Measurements from ENCODE around the gene SACM1L. TPM values are rescaled to one million over a fixed set of nuclear protein-coding genes. Genes with fewer than 3 reads are reported as not detected.

The SACM1L gene
- total and polyA plus RNA-seq, 2 of the 8 experiments (the other 6 are each of a cell fraction or from before 2014, with no cell fraction given) = 20.1 to 61.0 TPM

- Histone ChIP-seq H3K9ac (replicated peaks in 1 of 4; ENCODE audit: extremely low read depth in 1 of 4, low read depth in 3 of 4, low read length in 3 of 4) (no peak overlapping the region), H2BK15ac (ENCODE audit: low read length) (no peak overlapping the region), H4K8ac (ENCODE audit: extremely low read depth, insufficient read depth, low read length) (no peak overlapping the region), H2BK12ac (ENCODE audit: low read depth, low read length) (no peak overlapping the region), H2AK5ac (ENCODE audit: low read depth, low read length) (no peak overlapping the region), H3K23me2 (ENCODE audit: low read depth, low read length) (peaks cover 14% of the 10 kb centered on the region), H2AFZ (ENCODE audit: low read length) (no peak overlapping the region), H3K27me3 (replicated peaks in 1 of 4; ENCODE audit: control insufficient read depth in 3 of 4, extremely low read depth in 1 of 4, insufficient read depth in 3 of 4, low read length in 3 of 4) (no peaks in the 10 kb centered on the region), H3K36me3 (ENCODE audit: control insufficient read depth in 2 of 4, insufficient read depth in 4 of 4, low read length in 3 of 4) (peaks cover 0 to 2% (median 0%) of the 10 kb centered on the region in 4 experiments; a peak in 2 of 8 replicates), H2BK5ac (ENCODE audit: low read depth, low read length) (no peak overlapping the region), H4K91ac (replicated peaks; ENCODE audit: insufficient read length, low read length) (no peak overlapping the region), H3K18ac (ENCODE audit: extremely low read depth, low read length) (no peak overlapping the region), H3K79me1 (ENCODE audit: low read depth, low read length) (no peaks in the 10 kb centered on the region), H3K23ac (ENCODE audit: insufficient read length) (no peak overlapping the region), H2BK120ac (replicated peaks; ENCODE audit: low read depth, low read length) (no peak overlapping the region), H3K4me2 (ENCODE audit: insufficient read depth in 1 of 2, low read depth in 2 of 2, low read length in 2 of 2) (peak overlapping the region; percentile 61 to 94; a peak in 3 of 4 replicates), H3K4me1 (replicated peaks in 1 of 4; ENCODE audit: control insufficient read depth in 3 of 4, insufficient read depth in 4 of 4, low read length in 3 of 4) (peaks cover 12 to 22% (median 13%) of the 10 kb centered on the region in 4 experiments; a peak in 6 of 7 replicates), H2BK20ac (ENCODE audit: low read length) (no peak overlapping the region), H3K4ac (replicated peaks; ENCODE audit: insufficient read length, low read depth, low read length) (no peak overlapping the region), H3K4me3 (ENCODE audit: extremely low read depth in 1 of 4, insufficient read depth in 2 of 4, low read depth in 3 of 4, low read length in 4 of 4) (peak overlapping the region; percentile 61 to 87 (median 80); a peak in 7 of 8 replicates), H3K9me3 (ENCODE audit: insufficient read depth in 2 of 2, low read depth in 1 of 2, low read length in 1 of 2) (peaks cover under 1% of the 10 kb centered on the region in 2 experiments; a peak in 1 of 4 replicates), H3K14ac (ENCODE audit: insufficient read length) (no peak overlapping the region), H3K27ac (ENCODE audit: low read depth, low read length) (no peak overlapping the region), H4K20me1 (replicated peaks in 1 of 2; ENCODE audit: control insufficient read depth in 1 of 2, insufficient read depth in 2 of 2, low read length in 2 of 2) (peaks cover 0 to 6% of the 10 kb centered on the region in 2 experiments), H3K56ac (replicated peaks; ENCODE audit: insufficient read length, low read depth, low read length) (no peak overlapping the region), H4K5ac (ENCODE audit: insufficient read length, low read depth, low read length) (no peak overlapping the region), H3K79me2 (ENCODE audit: control insufficient read depth in 1 of 2, insufficient read depth in 2 of 2, low read length in 2 of 2) (peaks cover 19 to 34% of the 10 kb centered on the region in 2 experiments)
- DNase-seq (ENCODE audit: low read depth in 1 of 2, low spot score in 2 of 2) (no peak), FAIRE-seq (no peak)
- TF ChIP-seq ATF3 (IDR thresholded peaks at IDR 0.05; ENCODE audit: insufficient read depth, low read depth, low read length) = no peak
- no peak for TF ChIP-seq KDM1A (IDR thresholded peaks at IDR 0.05; ENCODE audit: borderline replicate concordance, low read length)
- TF ChIP-seq EGR1 (IDR thresholded peaks at IDR 0.05; ENCODE audit: borderline replicate concordance, low read depth, low read length) = no peak
- no peak for TF ChIP-seq BRCA1 (IDR thresholded peaks at IDR 0.05; ENCODE audit: low read depth, low read length)
- no peak for TF ChIP-seq SP1 (IDR thresholded peaks at IDR 0.05; ENCODE audit: low read depth, low read length)
- no peak for TF ChIP-seq ASH2L (IDR thresholded peaks at IDR 0.05; ENCODE audit: low read length)
- WGBS, 2 experiments (ENCODE audit: extremely low coverage in 1 of 2, insufficient coverage in 1 of 2, insufficient read length in 1 of 2, insufficient replicate concordance in 2 of 2, low coverage in 1 of 2, low lambda C conversion rate in 2 of 2, missing lambda C conversion rate in 1 of 2) = 49% methylated on average over 4 of the region's 4 CpGs; no CpG with 5 or more reads in 1 of the 2 experiments
- ChIA-PET POLR2A (ENCODE audit: partially characterized antibody) (interaction anchor here (0.5 to 8.5 kb wide), 4 partner anchors 9 to 100 kb away, joined by 3 to 88 read pairs (median 3); no protein-coding TSS in a partner anchor), CTCF (ENCODE audit: partially characterized antibody) (interaction anchor here (0.8 kb wide), 1 partner anchor 11 kb away, joined by 3 read pairs; no protein-coding TSS in a partner anchor)
Measured at GRCh38 chr3:45687828-45688193, 1.4 kb upstream of the SACM1L start.

All from H1 (cell line).